HG02973 (cell line): Measurements from ENCODE around the gene ZBTB7C.

ENCODE experiments used
- ATAC-seq: cut with Tn5 transposase; IDR thresholded peaks from one replicate; pipeline ENCODE4 v1.9.1; 2021; ENCODE audit warnings: moderate library complexity; ENCODE audit not compliant: unreplicated experiment

Gene ZBTB7C

DNA sequence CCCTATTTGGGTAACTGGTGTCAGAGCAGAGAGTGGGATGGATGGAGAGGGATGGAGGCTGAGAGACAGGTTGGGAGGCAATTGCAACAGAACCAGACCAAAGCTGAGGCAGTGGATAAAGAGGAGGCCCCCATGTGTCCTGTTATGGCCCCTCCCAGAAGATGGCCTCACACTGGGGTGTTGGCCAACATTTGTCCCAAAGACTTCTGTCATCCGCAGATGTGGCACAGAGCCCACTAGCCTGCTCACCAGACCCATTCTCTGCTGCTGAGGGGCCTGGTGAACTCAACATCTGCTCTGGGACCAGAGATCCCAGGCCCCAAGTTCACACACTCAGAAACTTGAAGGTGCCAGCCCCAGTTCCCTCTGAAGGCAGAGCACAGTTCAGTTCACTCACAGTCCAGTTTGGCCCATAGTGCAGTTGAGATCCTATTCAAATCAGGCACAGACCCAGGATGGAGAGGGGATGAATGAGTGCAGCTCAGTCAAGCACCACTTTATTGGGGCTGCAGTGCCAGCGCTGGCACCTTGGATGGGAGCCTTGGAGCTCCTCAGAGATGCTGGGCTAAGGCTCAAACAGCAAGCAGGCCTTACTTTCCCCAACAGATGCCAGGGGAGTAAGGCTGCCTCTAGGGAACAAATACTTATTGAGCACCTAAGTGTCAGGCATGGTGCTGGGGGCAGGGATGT lies 189.2 kb downstream of the ZBTB7C start:
- ATAC-seq = no peak

DNA sequence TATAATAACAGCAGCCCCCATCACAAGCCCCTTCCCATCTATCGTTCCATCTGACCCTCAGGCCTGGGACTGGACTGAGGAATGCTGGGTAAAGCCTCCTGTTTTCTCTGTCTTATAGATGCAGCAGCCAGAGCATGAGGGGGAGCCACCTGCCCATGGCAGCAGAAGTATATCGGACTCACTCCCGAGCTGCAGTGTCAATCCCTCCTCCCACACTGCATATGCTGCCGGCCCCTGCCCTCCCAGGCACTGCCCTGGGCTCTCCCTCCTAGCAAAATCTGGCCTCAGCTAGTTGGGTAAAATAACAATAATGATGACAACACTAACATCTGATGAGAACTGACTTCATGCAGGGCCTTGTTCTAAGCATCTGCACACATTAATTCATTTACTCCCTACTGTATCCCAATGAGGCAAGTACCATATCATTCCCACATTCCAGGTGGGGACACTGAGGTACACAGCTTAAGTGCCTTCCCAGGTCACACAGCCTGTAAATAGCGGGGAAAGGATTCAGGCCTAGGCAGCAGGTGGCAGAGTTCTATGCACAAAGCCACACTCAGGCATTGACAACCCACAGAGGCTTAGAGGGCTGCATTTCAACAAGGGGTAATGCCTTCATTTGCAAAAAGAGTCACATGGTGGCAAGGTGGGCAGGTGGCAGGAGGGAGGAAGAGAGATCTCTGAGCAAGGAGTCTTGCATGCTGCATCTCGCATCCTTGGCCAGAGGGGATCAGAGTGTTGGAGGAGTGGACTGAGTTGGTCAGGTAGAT lies 190.0 kb downstream of the ZBTB7C start:
- ATAC-seq = no peak

DNA sequence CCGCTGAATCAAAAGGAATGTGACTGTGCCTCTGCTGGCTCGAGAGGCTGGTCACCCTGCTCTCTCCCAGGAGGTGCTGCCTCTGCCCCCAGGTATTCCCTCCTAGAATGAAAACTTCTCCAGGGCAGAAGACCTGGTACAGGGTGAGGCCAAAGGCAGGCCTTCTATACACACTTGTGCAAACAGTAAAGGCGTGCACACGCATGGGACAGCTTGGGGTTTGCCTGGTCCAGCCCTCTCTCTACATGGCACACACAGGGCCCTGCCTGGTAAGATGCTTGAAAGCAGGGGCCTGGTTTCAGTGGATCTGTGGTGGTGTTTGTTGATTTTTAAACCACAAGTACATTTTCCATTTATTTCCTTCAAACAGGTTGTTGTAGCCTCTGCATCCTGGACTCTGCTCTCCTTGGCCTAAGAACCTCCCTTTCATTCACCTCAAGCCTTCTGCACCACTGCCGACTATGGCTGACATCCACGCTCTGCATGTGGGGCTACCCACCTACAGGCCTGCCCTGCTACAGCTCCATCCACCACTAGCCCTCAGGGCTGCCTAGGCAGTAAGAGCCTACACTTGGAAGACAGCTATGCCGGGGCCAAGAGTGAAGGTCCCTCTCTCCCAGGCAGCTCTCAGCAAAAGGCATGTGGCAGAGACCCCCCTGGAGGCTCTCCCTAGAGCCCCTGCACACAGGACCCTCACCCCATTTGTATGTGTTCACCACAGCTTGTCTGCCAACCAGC lies 190.7 kb downstream of the ZBTB7C start:
- ATAC-seq = no peak

DNA sequence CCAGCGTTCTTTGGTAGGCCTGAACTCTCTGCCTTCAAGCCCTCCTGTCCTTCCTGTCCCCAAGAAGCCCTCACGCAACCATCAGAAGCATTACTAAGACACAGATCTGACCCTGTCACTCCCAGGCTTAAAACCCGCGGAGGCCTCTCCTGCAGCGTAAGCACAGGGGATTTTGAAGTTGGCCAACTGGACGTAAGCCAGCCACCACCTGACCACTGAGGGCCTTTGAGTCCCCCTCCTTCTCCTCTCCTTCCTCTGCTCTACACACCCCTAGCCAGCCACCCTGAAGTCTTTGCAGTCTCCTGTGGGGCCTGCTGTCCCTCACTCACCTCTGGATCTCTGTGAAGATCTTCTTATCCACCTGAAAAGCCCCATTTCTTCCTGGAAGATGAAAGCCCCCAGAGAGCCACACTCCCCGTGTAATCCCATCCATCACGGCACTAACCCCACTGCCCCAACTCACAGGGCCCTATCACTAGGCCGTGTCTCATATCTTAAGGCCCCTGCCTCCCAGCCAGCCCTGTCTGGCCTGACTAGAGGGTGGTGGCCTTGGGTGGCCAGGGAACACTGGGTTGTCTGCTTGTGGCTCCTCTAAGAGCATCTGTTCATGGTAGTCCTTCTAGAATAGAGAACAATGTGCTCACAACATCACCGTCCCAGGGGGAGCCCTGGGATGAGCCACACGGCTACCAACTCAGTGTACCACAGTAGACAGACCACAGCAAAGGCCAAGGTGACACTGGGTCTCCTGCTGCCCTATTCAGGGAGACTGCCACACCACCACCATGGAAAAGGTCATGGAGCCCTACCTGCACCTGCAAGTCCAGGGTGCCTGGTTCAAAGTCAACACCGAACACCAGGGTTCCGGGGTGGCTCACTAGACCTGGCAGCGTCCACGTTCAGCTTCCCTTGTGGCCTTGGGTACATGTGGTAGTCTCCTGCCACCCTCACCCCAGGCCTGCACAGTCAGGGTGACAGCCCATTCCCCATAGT lies 191.6 kb downstream of the ZBTB7C start:
- no peak for ATAC-seq

DNA sequence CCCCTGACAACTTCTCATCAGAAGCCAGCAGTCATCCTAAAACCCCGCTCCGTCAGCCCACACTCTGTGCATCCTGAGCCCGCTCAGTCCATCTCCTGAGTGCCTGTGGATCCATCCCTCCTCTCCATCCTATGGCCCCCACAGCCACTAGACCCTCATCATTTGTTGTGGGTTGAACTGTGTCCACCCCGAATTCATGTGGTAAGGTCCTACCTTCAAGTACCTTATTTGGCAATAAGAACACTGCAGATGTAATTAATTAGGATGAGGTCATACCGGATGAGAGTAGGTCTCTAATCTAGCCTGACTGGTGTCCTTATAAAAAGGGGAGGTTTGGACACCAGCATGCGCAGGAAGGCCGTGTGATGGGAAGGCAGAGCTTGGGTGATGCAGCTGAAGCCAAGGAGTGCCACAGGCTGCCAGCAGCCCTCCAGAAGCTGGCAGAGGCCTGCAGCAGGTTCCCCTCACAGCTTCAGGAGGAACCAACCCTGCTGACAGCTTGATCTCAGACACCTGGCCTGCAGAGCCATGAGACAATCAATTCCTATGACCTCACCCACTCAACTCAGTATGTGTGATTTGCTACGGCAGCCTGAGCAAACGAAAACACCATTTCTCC lies 192.4 kb downstream of the ZBTB7C start:
- ATAC-seq = no peak

DNA sequence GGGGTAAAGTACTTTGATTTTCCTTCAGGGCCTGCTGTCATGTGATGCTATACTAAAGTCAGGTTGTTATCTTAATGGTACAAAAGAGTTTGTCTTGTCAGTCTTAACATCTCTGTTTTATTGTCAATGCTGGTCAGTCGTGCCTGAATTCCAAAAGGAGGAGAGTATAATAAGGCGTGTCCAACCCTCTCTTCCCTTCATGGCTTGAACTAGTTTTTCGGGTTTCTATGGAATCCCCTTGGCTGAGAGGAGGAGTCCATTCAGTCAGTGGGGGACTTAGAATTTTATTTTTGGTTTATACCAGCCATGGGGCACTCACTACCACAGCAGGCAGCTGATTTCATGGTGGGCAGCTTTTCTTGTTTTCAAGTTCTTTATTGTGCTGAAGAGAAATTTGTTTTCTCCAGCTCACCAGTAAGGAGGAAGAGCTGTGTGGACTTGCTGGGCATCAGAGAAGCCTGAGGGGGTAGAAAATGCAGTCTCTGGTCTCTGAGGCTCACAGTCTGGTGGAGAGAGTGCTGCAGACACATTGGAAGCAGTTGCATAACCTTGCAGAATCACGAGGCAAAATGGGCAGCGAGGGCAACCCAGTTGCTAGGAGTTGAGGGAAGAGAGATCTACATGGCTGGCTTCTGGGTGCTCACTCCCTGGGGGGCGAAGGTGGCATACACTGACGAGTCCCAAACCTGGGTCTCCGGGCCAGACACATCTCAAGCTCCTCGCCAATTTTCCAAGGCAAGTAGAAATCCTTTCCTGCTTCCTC lies 193.1 kb downstream of the ZBTB7C start:
- no peak for ATAC-seq

DNA sequence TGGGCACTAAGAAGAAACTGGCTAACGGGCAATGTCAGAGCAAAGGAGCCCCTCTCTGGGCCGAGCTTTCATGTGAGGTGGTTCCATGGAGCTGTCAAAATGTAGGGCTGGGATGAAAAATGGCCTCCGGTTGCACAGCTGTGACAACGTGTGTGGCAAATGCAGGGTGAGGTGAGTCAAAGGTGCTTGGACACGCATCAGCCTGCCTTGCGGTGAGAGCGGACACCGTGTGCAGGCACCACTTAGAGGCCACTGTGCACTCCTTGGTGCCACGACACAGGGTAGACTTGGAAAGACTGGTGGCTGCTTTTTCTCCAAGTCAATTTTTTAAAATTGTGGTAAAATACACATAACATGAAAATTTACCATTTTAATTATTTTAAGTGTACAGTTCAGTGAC lies 195.4 kb downstream of the ZBTB7C start:
- ATAC-seq = no peak

DNA sequence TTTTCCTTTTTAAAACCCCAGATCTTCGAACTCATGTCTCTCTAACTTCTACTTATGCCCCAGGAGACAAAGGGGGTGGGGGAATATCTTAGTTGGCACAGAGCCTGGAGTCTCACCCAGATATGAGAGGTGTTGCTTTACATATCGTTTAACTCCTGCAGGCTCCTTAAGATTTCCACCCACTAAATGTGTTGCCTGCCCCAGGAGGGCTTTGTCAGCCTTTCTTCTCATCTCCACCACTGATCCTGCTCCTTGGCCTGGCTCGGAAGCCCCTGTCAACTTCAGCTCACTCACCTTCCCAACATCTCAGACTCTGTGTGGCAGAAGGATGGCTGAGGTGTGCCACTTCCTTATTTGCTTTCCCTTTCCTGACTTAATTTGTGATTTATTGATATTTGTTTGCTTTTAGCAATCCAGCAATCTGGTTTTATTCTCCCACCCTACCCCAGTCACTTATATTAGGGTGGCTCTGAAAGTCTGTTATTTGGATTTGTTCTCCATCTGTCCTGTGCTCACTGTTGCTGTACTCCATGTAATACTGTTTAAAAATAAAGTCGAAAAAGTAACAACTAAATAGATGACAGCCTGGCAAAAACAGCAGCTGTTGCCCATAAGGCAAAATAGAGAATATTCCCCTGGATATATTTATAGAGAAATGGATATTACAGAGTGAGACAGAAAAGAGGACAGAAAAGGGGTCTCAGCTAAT lies 200.6 kb downstream of the ZBTB7C start:
- ATAC-seq = no peak

DNA sequence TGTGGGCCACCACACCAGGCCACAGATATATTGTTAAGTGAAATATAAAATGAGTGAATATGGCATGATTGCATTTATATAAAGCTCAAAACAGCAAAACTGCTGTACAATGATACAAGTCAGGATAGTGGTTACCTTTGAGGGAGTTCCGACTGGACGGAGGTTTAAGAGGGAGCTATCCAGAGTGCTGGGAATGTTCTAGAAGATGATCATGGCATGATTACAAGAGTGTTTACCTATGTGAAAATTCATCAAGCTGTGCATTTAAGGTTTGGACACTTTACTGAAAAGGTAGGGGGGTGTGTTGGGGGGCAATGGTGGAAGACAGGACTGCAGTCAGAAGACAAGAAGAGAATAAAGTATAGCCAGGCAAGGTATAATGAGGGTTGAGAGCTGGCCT lies 201.4 kb downstream of the ZBTB7C start:
- no peak for ATAC-seq

DNA sequence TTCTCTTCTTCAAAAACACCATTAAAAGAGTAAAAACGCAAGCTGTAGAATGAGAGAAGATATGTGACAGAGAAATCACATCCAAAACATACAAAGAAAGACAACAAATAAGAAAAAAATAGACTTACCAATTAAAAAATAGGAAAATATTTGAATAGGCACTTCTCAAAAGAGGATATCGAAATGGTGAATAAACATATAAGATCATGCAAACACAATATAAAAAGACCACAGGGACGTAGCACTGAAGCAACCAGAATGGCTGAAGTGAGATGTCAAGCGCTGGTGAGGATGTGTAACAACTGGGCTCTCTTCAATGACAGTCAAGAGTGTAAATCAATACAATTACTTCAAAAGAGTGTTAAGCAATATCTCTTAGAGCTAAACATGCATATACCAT lies 202.3 kb downstream of the ZBTB7C start:
- ATAC-seq = no peak

DNA sequence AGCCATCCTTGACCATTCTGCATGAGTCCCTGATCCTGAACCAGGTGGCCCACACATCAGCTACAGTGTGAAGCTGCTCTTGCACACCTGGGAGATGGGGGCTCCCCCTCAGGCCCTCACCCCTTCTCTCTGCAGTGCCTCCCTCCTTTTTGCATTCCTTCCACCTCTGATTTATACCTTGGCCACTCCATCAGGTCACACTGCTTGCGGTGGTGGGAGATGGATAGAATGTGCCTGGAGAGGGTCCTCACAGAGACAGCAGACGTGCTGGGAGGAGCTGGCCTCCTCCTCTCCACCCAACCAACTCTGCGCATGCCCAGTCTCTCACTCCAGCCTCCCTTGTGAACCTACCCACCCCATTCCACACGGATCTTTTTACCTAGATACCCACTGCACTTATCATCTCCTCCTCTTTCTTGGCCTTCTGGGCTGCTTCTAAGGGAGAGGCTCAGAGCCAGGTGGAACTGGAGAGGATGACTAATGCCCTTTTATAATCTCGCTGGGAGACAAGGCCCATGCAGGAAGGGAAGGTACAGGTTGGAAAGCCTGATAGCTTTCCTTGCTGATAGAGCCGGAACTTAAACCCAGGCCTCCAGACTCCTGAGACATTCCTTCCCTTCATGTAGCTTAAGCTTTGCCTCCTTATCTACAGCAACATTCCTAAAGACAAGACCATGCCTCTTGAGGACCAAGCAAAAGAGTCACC lies 205.1 kb downstream of the ZBTB7C start:
- no peak for ATAC-seq

DNA sequence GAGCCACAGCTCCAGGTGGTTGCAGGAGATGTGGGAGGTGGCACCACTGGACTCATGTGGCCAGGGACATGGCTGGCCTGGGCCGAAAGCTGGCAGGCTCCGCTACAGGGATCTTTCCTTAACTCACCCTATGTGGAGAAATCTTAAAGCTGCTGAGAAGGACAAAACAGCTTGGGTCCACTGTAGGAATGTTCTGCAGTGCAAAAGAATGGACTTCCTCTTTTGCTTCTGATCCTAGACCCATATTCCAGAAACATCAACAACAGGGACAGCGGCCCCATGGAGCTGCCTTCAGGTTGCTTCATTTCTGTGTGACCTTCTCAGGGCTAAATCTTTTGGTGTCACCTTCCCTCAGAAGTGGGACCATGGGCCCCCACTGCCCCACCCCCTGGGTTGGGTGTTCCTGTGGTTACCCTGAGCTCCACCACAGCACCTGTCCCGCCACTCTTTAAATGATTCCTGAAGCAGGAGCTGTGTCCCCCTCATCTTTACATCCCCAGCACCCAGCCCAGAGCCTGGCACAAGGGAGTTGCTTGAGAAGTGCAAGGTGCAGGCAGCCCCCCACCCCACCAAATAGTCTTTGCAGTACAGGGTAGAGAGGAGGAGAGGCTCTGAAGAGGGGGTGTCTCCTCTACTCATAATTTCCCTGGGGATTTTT lies 205.8 kb downstream of the ZBTB7C start:
- ATAC-seq = no peak

DNA sequence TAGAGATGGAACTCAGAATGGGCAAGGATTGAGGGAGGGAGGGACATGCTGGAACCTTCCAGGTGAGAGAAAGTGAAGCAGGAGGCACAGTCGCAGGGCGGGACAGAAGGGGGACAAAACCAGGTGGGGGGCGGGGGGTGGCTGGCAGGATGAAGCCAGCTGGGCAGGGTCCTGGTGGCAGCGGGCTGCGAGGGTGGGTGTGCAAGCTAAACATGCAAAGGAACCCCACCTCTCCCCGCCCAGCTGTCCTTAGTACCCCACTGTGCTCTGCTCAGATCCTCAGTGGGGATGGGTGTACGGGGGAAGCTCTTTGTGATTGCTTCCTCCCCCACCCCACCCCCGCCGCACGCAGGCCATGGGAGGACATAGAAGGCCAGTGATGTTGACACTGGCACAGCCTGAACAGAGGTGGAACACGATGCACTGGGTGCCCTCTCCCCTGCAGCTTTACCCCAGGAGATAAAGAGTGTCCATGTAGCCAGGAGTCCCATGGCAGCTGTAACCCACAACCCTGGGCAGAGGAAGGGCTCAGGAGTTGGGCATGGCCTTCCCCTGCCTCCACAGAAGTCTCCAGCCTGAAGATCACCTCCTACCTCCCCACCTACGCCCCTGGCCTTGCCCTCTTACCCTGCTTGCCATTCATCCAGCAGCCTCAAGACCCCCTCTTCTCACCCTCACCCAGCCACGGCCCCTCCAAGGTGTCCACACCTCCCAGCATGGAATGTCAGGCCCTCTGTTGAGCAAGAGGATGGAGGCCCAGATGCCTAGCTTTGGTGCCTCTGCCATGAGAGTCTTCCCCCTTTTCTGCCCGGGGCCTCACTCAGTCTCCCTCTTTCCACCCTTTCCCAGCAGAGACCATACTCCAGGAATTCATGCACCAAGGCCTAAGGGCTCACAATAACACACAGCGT lies 206.6 kb downstream of the ZBTB7C start:
- no peak for ATAC-seq

DNA sequence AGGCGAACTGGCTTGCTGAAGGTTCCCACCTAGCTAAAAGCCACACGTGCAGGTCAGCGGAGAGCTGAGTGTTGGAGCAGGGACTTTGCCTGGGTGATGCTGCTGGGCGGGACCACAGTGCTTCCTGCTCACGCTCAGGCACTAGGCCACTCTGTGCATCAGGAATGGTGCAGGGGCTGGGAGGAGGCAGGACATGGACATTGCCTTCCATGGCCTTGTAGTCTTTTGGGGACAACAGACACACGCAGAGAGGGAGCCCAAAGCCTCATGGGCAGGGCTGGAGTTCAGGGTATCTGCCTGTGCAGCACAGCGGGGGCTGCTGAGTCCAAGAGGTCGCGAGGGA lies 207.2 kb downstream of the ZBTB7C start:
- ATAC-seq = no peak

DNA sequence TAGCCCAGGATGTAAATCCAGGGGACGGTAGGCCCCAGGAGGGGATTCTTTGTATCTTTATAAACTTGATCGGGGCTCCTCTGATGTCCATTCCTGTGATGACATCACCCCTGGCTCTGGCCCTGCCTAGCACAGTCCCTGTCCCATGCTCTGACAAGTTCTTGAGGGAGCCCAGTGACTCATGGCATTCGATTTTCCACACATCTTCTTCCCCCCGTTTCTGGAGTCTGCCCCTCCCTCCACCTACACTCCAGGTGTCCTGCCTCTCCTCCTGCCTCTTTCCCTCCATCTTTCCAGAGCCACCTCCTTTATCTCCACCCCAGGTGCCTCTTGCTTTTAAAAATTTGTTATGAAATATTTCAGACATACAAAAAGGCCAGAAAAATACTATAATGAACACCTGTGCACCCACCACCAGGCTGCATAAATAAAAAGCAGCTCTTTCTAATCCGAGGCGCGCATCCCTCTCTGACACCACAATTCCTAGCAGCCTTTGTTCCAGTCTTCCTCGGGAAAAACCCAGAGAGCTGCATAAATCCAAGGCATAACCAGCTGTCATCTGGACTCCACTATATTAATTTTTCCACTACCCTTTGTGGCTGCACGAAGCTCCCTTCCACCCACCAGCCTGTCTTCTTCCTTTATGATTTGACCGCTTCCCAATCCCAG lies 207.7 kb downstream of the ZBTB7C start:
- no peak for ATAC-seq

DNA sequence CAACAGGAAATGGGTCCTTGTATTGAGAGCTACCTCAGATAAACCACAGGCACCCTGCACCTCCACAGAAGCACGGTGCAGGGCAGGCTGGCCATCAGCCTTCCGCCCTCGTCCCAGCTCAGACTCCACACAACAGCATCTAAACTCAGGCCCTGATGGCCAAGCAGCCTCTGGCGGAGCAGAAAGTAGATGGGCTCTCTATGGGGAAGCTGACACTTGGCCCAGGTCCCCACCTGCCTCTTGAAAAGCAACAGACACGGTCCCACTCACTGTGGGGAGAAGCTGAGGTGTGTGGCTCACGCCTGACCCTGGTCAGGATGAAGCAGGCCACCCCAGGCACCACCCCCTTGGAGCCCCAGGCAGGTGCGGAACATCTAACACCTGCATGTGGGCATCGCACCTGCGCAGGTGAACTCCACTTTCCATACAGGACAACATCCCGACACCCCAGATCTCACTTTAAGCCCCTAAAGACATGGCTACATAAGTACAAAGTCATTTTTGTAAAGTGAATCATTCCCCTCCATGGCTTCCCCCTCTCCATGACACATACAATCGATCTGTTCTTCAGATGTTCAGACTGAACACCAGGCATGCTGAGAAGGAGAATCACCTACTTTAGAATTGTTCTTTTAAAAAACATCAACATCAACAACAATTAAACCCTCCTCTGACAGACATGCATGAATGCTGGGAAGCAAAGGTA lies 208.4 kb downstream of the ZBTB7C start:
- ATAC-seq = no peak
